DMS114 treated with DMSO at 0.1 percent for 48 hours (cell line): ENCODE results near the gene CLDN6.
"Not testable (repeated sequence)": the region's sequence is repeated elsewhere in the genome, so short reads cannot be mapped to it uniquely, and the experiment has no call there.

Source experiments
- DNase-seq: peaks from one replicate; lab custom pipeline; 2025; ENCODE audit not compliant: unreplicated experiment; lab: John Stamatoyannopoulos, UW

Gene CLDN6

GRCh38 chr16:3052571-3053329 lies 34.8 kb upstream of the CLDN6 start:
- not testable (repeated sequence) for DNase-seq

- DNase-seq, result no peak
Measured at GRCh38 chr16:3051494-3051893, 33.5 kb upstream of the CLDN6 start.

GRCh38 chr16:3051009-3051408 lies 33.0 kb upstream of the CLDN6 start:
- DNase-seq, result no peak

DNA sequence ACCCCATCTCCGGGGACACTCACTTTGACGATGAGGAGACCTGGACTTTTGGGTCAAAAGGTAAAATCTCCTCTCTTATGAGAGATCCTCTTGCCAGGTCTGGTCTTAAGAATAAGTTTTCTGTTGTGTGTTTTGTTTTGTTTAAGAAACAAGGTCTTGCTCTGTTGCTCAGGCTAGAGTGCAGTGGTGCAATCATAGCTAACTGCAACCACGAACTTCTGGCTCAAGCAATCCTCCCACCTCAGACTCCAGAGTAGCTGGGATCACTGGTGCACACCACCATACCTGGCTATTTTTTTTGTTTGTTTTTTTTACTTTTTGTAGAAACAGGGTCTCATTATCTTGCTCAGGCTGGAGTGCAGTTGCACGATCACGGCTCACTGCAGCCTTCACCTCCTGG lies 32.5 kb upstream of the CLDN6 start:
- DNase-seq, result no peak

DNA sequence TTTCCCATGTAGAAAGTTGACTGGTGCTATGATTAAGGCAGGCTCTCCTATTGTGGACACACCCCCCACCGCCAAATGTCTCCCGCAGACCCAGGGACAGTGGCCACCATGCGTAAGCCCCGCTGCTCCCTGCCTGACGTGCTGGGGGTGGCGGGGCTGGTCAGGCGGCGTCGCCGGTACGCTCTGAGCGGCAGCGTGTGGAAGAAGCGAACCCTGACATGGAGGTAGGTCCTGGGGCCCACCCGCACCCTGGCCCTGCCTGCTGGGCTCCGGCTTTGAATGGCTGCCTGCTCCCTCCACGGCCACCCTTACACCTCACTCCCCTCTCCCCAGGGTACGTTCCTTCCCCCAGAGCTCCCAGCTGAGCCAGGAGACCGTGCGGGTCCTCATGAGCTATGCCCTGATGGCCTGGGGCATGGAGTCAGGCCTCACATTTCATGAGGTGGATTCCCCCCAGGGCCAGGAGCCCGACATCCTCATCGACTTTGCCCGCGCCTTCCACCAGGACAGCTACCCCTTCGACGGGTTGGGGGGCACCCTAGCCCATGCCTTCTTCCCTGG lies 32.0 kb upstream of the CLDN6 start:
- DNase-seq, result no peak

GRCh38 chr16:3047387-3047720 lies 29.4 kb upstream of the CLDN6 start:
- no peak for DNase-seq

DNA sequence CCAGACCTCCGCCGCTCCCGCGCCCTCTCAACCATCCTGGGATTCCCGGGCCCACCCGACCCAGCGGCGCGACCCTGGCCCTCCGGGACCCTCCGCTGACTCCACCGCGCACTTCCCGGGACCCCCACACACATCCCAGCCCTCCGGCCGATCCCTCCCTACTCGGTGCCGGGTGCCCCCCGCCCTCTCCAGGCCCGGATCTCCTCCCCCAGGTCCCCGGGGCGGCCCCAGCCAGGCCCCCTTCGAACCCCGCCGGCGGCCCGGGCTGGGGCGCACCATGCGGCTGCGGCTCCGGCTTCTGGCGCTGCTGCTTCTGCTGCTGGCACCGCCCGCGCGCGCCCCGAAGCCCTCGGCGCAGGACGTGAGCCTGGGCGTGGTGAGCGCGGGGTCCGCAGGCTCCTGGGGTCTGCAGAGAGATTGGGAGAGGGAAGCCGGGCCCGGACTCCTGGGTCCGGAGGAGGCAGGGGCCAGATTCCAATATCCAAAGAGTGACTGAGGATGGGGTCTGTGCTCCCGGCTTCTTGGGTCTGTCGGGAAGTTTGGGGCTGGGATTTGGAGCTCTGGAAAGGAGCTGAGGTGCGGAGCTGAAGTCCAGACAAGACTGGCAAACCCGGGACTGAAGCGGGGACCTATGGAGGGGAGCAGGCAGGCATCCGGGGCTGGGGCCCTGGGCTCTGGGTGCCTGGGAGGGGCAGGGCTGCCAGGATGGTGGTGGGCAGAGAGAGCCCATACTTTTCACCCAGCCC lies 28.8 kb upstream of the CLDN6 start:
- no peak for DNase-seq

- DNase-seq, result no peak
Measured at GRCh38 chr16:3045758-3046640, 28.0 kb upstream of the CLDN6 start, which contains the start of gene MMP25. TSS of gene MMP25 (plus strand) at chr16:3046561. CDS start at chr16:3046918, 357 bp downstream.

DNA sequence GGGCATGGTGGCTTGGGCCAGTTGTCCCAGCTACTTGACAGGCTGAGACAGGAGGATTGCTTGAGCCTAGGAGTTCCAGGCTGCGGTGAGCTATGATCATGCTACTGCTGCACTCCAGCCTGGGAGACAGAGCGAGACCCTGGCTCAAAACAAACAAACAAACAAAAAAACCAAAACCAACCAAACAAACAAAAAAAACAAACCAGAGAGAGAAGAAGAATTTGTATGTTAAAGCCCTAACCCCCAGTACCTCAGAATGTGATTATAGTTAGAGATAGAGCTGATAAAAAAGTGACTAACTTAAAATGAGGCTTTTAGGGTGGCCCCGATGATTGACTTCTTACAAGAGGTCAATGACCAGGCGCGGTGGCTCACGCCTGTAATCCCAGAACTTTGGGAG lies 26.7 kb upstream of the CLDN6 start:
- DNase-seq, result no peak

DNA sequence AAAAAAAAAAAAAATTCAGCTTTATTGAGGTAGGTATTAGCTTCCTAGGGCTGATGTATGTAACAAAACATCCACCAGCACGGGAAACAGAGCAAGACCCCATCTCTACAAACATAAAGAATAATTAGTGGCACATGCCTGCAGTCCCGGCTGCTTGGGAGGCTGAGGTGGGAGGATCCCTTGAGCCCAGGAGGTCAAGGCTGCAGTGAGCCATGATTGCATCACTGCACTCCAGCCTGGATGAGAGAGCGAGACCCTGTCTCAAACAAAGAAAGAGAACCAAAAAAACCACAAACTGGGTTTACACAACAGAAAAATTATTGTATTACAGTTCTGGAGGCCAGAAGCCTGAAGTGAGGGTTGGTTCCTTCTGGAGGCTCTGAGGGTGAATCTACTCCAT lies 24.4 kb upstream of the CLDN6 start:
- DNase-seq, result no peak

GRCh38 chr16:3038896-3039295 lies 20.9 kb upstream of the CLDN6 start:
- no peak for DNase-seq

GRCh38 chr16:3038256-3038655 lies 20.3 kb upstream of the CLDN6 start:
- no peak for DNase-seq

DNA sequence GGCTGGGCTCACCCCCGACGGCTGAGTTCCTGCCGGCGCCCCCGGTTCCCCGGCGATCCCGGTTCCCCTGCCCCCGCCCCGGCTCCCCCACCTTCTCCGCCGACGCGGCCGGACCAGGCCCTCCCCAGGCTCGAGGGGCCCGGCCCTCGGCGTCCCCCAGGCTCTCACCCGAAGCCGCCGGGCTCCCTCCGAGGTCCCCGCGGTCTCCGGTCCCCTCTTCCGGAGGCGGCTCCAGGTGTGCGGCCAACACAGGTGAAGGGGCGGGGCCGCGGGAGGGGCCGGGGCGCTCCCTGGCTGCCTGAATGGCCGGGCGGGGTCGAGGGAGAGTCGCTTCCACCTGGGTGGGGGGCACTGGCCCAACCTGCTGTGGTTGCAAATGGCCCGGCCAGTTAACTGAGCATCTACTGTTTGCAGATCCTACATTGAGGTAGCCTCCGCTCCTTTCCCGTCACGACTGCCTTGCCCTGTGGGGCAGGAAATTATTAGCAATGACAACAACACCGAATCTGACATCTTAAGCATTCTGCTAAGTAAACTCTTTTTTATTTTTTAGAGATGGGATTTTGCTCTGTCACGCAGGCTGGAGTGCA lies 18.8 kb upstream of the CLDN6 start, which contains the start of gene BICDL2:
BICDL2 (minus strand) TSS at position 219 of the 590 bp plus-strand sequence. CDS start 1,448 bp downstream, outside the sequence.
- no peak for DNase-seq

DNA sequence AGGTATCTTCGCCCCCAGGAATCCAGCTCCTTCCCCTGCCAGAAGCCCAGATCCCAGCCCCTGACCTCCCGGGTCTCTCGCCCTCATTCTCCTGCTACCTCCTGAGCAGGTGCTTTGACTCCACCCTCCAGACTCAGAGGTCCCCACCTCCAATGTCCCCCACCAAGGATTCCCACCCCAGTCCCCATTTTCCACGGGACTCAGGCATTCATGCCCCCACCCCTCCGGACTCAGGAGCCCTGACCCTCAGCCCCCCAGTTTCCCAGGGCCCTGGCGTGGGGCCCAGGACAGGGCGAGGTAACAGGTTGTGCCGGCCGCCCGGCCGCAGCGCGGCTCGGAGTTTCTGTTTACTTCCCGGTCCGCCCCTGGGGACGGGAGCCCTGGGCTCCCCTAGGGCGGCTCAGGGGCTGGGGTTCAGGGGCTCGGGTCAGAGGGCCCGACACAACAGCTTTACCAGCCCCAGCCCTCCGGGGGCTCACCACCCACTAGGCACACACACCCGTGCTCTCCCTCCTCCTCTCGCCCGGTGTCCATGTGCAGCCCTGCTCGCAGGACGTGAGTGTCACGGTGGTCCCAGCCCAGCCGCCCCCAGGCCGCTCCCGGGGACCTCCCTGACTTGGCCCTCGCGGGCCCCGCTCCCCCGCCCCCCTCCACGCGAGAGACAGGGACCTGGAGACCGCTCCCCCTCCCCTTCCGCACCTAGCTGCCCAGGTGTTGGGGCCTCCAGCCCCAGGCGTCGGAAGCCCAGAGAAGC lies 18.2 kb upstream of the CLDN6 start:
- DNase-seq, result no peak

GRCh38 chr16:3035289-3035971 lies 17.4 kb upstream of the CLDN6 start:
- DNase-seq, result no peak

DNA sequence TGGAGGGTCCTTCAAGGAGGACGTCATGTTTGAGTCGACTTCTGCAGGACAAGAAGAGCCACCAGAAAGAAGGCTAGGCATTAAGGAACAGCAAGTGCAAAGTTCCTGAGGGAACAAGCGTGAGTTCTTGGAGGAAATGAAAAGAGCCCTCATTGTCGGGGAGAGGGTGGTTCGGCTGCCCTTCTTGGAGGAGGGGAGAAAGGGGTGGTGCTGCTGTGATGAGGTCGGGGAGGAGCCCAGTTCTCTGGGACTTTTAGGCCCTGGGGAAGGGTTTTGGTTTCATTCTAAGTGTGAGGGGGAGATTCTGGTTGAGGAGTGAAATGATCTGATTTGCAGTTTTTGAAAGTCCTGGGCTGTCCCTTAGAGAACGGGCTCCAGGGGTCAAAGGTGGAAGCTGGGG lies 14.6 kb upstream of the CLDN6 start:
- DNase-seq, result no peak

DNA sequence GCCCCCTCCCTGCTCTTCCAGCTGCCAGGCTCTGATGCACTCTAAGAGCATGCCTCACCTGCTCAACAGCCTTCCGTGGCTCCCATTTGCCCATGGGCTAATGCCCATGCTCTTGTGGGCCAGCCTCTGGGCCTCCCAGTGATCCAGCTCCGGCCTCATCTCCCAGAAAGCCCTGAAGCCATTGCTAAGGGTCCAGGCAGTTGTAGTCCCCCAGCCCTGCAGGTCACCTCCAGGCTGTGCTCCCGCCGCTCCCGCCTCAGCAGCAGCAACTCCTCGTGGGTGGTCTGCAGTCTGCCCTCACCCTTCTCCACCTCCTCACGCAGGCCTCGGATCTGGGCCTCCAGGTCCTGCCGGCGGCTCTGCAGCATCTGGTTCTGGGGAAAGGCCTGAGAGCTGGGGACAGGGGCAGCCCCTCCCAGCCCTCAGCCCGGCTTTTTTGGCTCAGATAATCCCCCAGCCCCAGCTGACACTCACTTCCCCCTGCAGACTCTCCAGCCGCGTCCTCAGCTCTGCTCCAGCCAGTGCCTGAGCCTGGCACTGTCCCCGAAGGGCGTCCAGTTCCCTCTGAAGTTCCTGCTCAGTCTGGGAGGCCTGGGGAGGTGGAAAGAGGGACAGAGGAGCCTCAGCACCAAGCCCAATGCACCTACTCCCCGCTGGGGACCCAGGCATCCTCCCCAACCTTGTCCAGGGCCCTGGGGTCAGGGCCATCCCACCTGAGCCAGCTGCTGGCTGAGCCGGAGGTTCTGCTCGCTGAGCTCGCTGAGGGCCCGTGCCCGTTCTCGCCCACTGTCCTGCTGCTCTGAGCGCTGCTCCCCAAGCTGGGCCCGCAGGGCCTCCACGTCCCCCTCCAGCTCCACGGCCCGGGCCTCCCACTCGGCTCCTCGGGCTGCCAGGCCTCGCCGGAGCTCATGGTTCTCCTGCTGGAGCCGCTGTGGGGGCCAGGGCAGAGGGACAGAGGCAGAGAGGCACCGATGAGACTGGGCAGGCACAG lies 12.5 kb upstream of the CLDN6 start:
- no peak for DNase-seq

DNA sequence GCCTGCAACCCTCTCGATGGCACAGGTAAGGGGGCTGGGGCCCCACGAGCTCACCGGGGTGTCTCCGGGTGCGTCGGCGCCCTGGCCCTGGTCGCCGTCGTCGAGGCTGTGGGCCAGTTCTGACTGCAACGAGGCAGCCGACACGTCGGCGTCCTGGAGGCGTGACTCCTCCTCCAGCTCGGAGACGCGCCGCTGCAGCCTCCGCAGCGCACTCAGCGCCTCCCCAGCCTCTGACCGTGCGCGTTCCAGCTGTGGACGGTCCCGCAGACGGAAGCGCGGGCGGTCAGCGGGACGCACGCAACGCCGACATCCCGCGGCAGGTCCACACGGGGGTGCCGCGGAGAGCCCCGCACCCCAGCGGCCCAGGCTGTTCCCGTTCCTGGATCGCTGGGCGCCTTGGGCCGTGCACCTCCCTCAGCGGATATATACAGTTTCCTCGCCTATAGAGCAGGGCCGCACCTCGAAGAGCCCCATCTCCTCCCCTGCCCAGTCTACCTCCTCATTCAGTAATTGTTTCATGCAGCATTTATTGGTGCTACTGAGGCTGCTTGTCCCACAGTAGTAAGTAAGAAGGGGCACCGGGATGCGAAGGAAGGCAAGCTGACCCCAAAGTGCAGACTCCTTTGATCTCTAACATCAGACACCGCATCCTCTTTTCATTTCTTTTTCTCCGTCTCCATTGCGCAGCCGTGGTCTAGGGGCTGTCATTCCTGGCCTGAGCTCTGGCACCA lies 11.7 kb upstream of the CLDN6 start:
- no peak for DNase-seq
